ENCODE measurements around the gene KLHDC4.

The KLHDC4 gene

GRCh38 chr16:87806641-87807546, 41.1 kb upstream of the KLHDC4 start:
- Histone ChIP-seq H3K9me3 (ENCODE audit: severe bottlenecking) (no peaks in the 10 kb centered on the region), H3K4me3 (ENCODE audit: low read depth, low read length) (no peak overlapping the region; the same call in 1 of the 2 replicates), H3K27me3 (ENCODE audit: insufficient read depth, low read depth, severe bottlenecking) (no peaks in the 10 kb centered on the region), H3K36me3 (no peaks in the 10 kb centered on the region), H3K27ac (peak overlapping the region; percentile 65)
- TF ChIP-seq CTCF (IDR thresholded peaks at IDR 0.05; ENCODE audit: low read depth, low read length): no peak
- peak; percentile 47 for DNase-seq

GRCh38 chr16:87806261-87806640, 40.5 kb upstream of the KLHDC4 start:
- Histone ChIP-seq H3K9me3 (ENCODE audit: severe bottlenecking) (no peaks in the 10 kb centered on the region), H3K27ac (peak overlapping the region; percentile 65), H3K36me3 (no peaks in the 10 kb centered on the region), H3K4me3 (ENCODE audit: low read depth, low read length) (no peak overlapping the region; the same call in 1 of the 2 replicates), H3K27me3 (ENCODE audit: insufficient read depth, low read depth, severe bottlenecking) (no peaks in the 10 kb centered on the region)
- no peak for TF ChIP-seq CTCF (IDR thresholded peaks at IDR 0.05; ENCODE audit: low read depth, low read length)
- no peak for DNase-seq

GRCh38 chr16:87803385-87803784, 37.6 kb upstream of the KLHDC4 start:
- Histone ChIP-seq H3K27ac (no peak overlapping the region), H3K9me3 (ENCODE audit: severe bottlenecking) (no peaks in the 10 kb centered on the region), H3K27me3 (ENCODE audit: insufficient read depth, low read depth, severe bottlenecking) (no peaks in the 10 kb centered on the region), H3K4me3 (ENCODE audit: low read depth, low read length) (no peak overlapping the region), H3K36me3 (no peaks in the 10 kb centered on the region)
- no peak for DNase-seq
- TF ChIP-seq CTCF (IDR thresholded peaks at IDR 0.05; ENCODE audit: low read depth, low read length): no peak

- Histone ChIP-seq H3K27ac (no peak overlapping the region), H3K4me3 (ENCODE audit: low read depth, low read length) (no peak overlapping the region), H3K36me3 (no peaks in the 10 kb centered on the region), H3K9me3 (ENCODE audit: severe bottlenecking) (no peaks in the 10 kb centered on the region), H3K27me3 (ENCODE audit: insufficient read depth, low read depth, severe bottlenecking) (no peaks in the 10 kb centered on the region)
- TF ChIP-seq CTCF (IDR thresholded peaks at IDR 0.05; ENCODE audit: low read depth, low read length): no peak
- DNase-seq: no peak
Observed at GRCh38 chr16:87802670-87803069, 36.9 kb upstream of the KLHDC4 start.

- H3K36me3 ChIP-seq: no peaks in the 10 kb centered on the region
- H3K4me3 ChIP-seq (ENCODE audit: low read depth, low read length): no peak overlapping the region
- no peak overlapping the region for H3K27ac ChIP-seq
- TF ChIP-seq CTCF (IDR thresholded peaks at IDR 0.05; ENCODE audit: low read depth, low read length): no peak
- no peaks in the 10 kb centered on the region for H3K9me3 ChIP-seq (ENCODE audit: severe bottlenecking)
- no peak for DNase-seq
- no peaks in the 10 kb centered on the region for H3K27me3 ChIP-seq (ENCODE audit: insufficient read depth, low read depth, severe bottlenecking)
Observed at GRCh38 chr16:87801679-87802259, 36.0 kb upstream of the KLHDC4 start.
